ENCODE results near the gene ASPM.

ASPM gene

GRCh38 chr1:197096137-197096536, 50.3 kb downstream of the ASPM start:
- DNase-seq (ENCODE audit: low read depth in 1 of 2, low spot score in 1 of 2), result no peak
- in situ Hi-C loops (cut with HindIII; ENCODE audit: low pct_unique_long_range_greater_than_20kb, low sequenced_read_pairs), result no loop called here
- no peak for TF ChIP-seq JUND (IDR thresholded peaks at IDR 0.05; ENCODE audit: low read depth)

- no peak for TF ChIP-seq JUND (IDR thresholded peaks at IDR 0.05; ENCODE audit: low read depth)
- no peak for DNase-seq (ENCODE audit: low read depth in 1 of 2, low spot score in 1 of 2)
- in situ Hi-C loops (cut with HindIII; ENCODE audit: low pct_unique_long_range_greater_than_20kb, low sequenced_read_pairs), result no loop called here
Observed at GRCh38 chr1:197093226-197093885, 53.1 kb downstream of the ASPM start.

GRCh38 chr1:197092491-197093023, 53.9 kb downstream of the ASPM start:
- no peak for DNase-seq (ENCODE audit: low read depth in 1 of 2, low spot score in 1 of 2)
- in situ Hi-C loops (cut with HindIII; ENCODE audit: low pct_unique_long_range_greater_than_20kb, low sequenced_read_pairs), result no loop called here
- TF ChIP-seq JUND (IDR thresholded peaks at IDR 0.05; ENCODE audit: low read depth), result no peak

GRCh38 chr1:197083474-197083873, 63.0 kb downstream of the ASPM start:
- in situ Hi-C loops (cut with HindIII; ENCODE audit: low pct_unique_long_range_greater_than_20kb, low sequenced_read_pairs), result no loop called here
- DNase-seq (ENCODE audit: low read depth in 1 of 2, low spot score in 1 of 2), result no peak
- TF ChIP-seq JUND (IDR thresholded peaks at IDR 0.05; ENCODE audit: low read depth), result no peak

GRCh38 chr1:197081117-197081753, 65.2 kb downstream of the ASPM start:
- DNase-seq (ENCODE audit: low read depth in 1 of 2, low spot score in 1 of 2), result no peak
- in situ Hi-C loops (cut with HindIII; ENCODE audit: low pct_unique_long_range_greater_than_20kb, low sequenced_read_pairs), result no loop called here
- no peak for TF ChIP-seq JUND (IDR thresholded peaks at IDR 0.05; ENCODE audit: low read depth)

GRCh38 chr1:197080323-197080722, 66.1 kb downstream of the ASPM start:
- DNase-seq (ENCODE audit: low read depth in 1 of 2, low spot score in 1 of 2), result no peak
- no peak for TF ChIP-seq JUND (IDR thresholded peaks at IDR 0.05; ENCODE audit: low read depth)
- in situ Hi-C loops (cut with HindIII; ENCODE audit: low pct_unique_long_range_greater_than_20kb, low sequenced_read_pairs), result no loop called here

GRCh38 chr1:197076585-197076984, 69.9 kb downstream of the ASPM start:
- TF ChIP-seq JUND (IDR thresholded peaks at IDR 0.05; ENCODE audit: low read depth), result no peak
- in situ Hi-C loops (cut with HindIII; ENCODE audit: low pct_unique_long_range_greater_than_20kb, low sequenced_read_pairs), result no loop called here
- no peak for DNase-seq (ENCODE audit: low read depth in 1 of 2, low spot score in 1 of 2)

GRCh38 chr1:197073978-197074377, 72.5 kb downstream of the ASPM start:
- no peak for TF ChIP-seq JUND (IDR thresholded peaks at IDR 0.05; ENCODE audit: low read depth)
- in situ Hi-C loops (cut with HindIII; ENCODE audit: low pct_unique_long_range_greater_than_20kb, low sequenced_read_pairs), result no loop called here
- no peak for DNase-seq (ENCODE audit: low read depth in 1 of 2, low spot score in 1 of 2)

GRCh38 chr1:197067457-197067818, 79.0 kb downstream of the ASPM start:
- in situ Hi-C loops (cut with HindIII; ENCODE audit: low pct_unique_long_range_greater_than_20kb, low sequenced_read_pairs), result no loop called here
- DNase-seq (ENCODE audit: low read depth in 1 of 2, low spot score in 1 of 2), result no peak
- no peak for TF ChIP-seq JUND (IDR thresholded peaks at IDR 0.05; ENCODE audit: low read depth)

GRCh38 chr1:197066719-197067456, 79.6 kb downstream of the ASPM start, which contains the start of gene F13B:
TSS of gene F13B (minus strand) at chr1:197067260. CDS start at chr1:197067223, 37 bp downstream.
- no peak for TF ChIP-seq JUND (IDR thresholded peaks at IDR 0.05; ENCODE audit: low read depth)
- in situ Hi-C loops (cut with HindIII; ENCODE audit: low pct_unique_long_range_greater_than_20kb, low sequenced_read_pairs), result no loop called here
- no peak for DNase-seq (ENCODE audit: low read depth in 1 of 2, low spot score in 1 of 2)

GRCh38 chr1:197066277-197066676, 80.2 kb downstream of the ASPM start:
- TF ChIP-seq JUND (IDR thresholded peaks at IDR 0.05; ENCODE audit: low read depth), result no peak
- DNase-seq (ENCODE audit: low read depth in 1 of 2, low spot score in 1 of 2), result no peak
- in situ Hi-C loops (cut with HindIII; ENCODE audit: low pct_unique_long_range_greater_than_20kb, low sequenced_read_pairs), result no loop called here

GRCh38 chr1:197065559-197065958, 80.9 kb downstream of the ASPM start:
- TF ChIP-seq JUND (IDR thresholded peaks at IDR 0.05; ENCODE audit: low read depth), result no peak
- DNase-seq (ENCODE audit: low read depth in 1 of 2, low spot score in 1 of 2), result no peak
- in situ Hi-C loops (cut with HindIII; ENCODE audit: low pct_unique_long_range_greater_than_20kb, low sequenced_read_pairs), result no loop called here

- in situ Hi-C loops (cut with HindIII; ENCODE audit: low pct_unique_long_range_greater_than_20kb, low sequenced_read_pairs), result no loop called here
- DNase-seq (ENCODE audit: low read depth in 1 of 2, low spot score in 1 of 2), result no peak
- TF ChIP-seq JUND (IDR thresholded peaks at IDR 0.05; ENCODE audit: low read depth), result no peak
Observed at GRCh38 chr1:197063212-197063611, 83.3 kb downstream of the ASPM start.

All from T47D (cell line).